Aorta (tissue), 5 donors: Measurements from ENCODE around the gene ISOC2. TPM values are rescaled to one million over a fixed set of nuclear protein-coding genes. Genes with fewer than 3 reads are reported as not detected.
A peak's percentile ranks its signal among the peaks of the same experiment; 100 is the strongest.
"Not testable (repeated sequence)": the region's sequence is repeated elsewhere in the genome, so short reads cannot be mapped to it uniquely, and the experiment has no call there.

Source experiments
- ATAC-seq: fragments of 200-7000 bp; cut with Tn5 transposase; one replicate; pipeline ENCODE4 v1.9.1; 2022; ENCODE audit warnings: moderate library complexity; ENCODE audit not compliant: low FRiP score
- DNase-seq, 2 donors: peaks; one replicate each; pipeline ENCODE4 v3.0.0-alpha.2; 2020
- H3K27ac ChIP-seq, 2 donors: one replicate each; pipeline ENCODE4 v1.5.1; 2013; ENCODE audit warnings: low read length in 2 of 2, mild to moderate bottlenecking in 2 of 2, moderate library complexity in 2 of 2, control low read depth in 1 of 2, inconsistent platforms in 1 of 2, low read depth in 1 of 2
- H3K27me3 ChIP-seq, 2 donors: one replicate each; pipeline ENCODE4 v1.6.1; 2013; ENCODE audit warnings: control low read depth in 1 of 2, low read length in 1 of 2, mild to moderate bottlenecking in 1 of 2, moderate library complexity in 1 of 2; ENCODE audit not compliant: insufficient read depth in 2 of 2, control insufficient read depth in 1 of 2
- H3K36me3 ChIP-seq, 2 donors: one replicate each; pipeline ENCODE4 v1.6.1; 2013; ENCODE audit warnings: control low read depth in 1 of 2, low read length in 1 of 2, mild to moderate bottlenecking in 1 of 2; ENCODE audit not compliant: insufficient read depth in 2 of 2, control insufficient read depth in 1 of 2
- H3K4me1 ChIP-seq, 2 donors: one replicate each; pipeline ENCODE4 v1.6.1; 2013; ENCODE audit warnings: low read length in 2 of 2, control low read depth in 1 of 2, mild to moderate bottlenecking in 1 of 2, moderate library complexity in 1 of 2; ENCODE audit not compliant: insufficient read depth in 2 of 2, control insufficient read depth in 1 of 2
- H3K4me3 ChIP-seq, 2 donors: one replicate each; pipeline ENCODE4 v1.5.1; 2013; ENCODE audit warnings: low read length in 2 of 2, control low read depth in 1 of 2, mild to moderate bottlenecking in 1 of 2
- H3K9me3 ChIP-seq: one replicate; pipeline ENCODE4 v1.6.1; 2013; ENCODE audit warnings: mild to moderate bottlenecking, low read length; ENCODE audit not compliant: control insufficient read depth
- WGBS, 2 donors: extraction: QIAGEN DNeasy Blood & Tissue Kit; methylation state at CpG; one replicate each; pipeline ENCODE4 v1.1.7; 2013; 5-methylcytosine and 5-hydroxymethylcytosine counted together
- intact Hi-C, 2 donors: fragments of 100-400 bp; cut with DNase I; formaldehyde crosslinking; loops; one replicate each; pipeline versions ENCODE4 v1.14.2 to v1.15.0; 2022
- polyA plus RNA-seq, 2 donors: library from polyadenylated mRNA; stranded (reverse); fragments of 200-250 nt; gene quantifications; one replicate each; pipeline ENCODE4 v1.2.3, GENCODE V29; 2013
- total RNA-seq, 2 donors: library from RNA; stranded (reverse); fragmentation: NEBNext Ultra II Directional; extraction: Animal tissue kit (Norgen Biotek cat#: 25700); gene quantifications; one replicate each; pipeline ENCODE4 v1.2.1, GENCODE V29; 2021
- donor health status: healthy with polysubstance abuse.
- donor health status: Bipolar disorder and iron deficiency.
- donor health status: DM: no; HTN: no; CAD: no.
- donor health status: DM: no; HTN: no; CAD: no.
- donor health status: DM: yes; HTN: yes; CAD: no.

Gene ISOC2
- total and polyA plus RNA-seq, 4 donors: 18.6 to 47.3 (median 36.6) TPM

DNA sequence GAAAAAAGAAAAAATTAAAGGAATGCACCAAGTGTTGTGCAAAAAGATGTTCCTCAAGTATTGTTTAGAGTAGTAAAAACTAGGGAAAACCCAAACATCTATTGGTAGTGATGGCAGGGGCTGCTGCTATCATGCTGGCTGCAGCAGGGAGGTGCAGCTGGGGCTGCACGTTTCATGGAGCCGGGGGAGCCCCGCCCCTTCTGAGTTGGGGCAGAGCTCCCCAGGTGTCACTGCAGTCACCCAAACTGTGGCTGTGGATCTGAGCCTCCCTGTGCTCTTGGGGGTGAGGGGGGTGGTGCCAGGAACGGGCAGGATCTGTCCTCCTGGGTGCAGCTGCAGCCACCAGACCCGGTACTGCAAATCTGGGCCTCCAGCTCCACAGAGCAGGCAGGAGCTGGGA is 42.3 kb downstream of the ISOC2 start:
- ATAC-seq: no peak
- Histone ChIP-seq H3K9me3 (no peaks in the 10 kb centered on the region), H3K27ac (no peak overlapping the region), H3K4me3 (no peak overlapping the region), H3K27me3 (no peaks in the 10 kb centered on the region), H3K4me1 (no peaks in the 10 kb centered on the region), H3K36me3 (no peaks in the 10 kb centered on the region)
- WGBS, 2 donors: 63 to 68% methylated on average over 5 of the region's 5 CpGs
- DNase-seq: no peak
- intact Hi-C loops: loop anchor here in 1 of 2 donors (10.0 kb wide), 1 partner anchor 274 kb away; the partner anchor contains the start of gene TNNT1

DNA sequence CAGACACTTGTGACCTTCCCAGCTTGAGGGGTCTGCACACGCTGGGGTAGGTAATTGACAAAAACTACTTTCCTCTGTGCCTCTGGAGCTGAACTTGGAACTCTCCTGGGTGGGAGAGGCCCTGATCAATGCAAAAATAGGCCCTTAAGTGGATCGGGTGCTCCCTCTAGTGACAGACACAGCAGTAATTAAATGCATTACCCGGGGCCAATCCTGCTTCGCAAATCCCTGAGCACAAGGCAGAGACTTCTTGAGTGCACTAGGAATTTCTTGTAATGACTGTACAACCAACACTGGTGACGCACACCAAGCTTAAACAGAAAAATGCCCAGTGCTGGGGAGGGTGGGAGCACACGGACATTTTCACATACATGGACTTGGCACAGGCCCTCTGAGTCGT is 43.3 kb downstream of the ISOC2 start:
- intact Hi-C loops: loop anchor here in 1 of 2 donors (10.0 kb wide), 1 partner anchor 273 kb away; the partner anchor contains the start of gene TNNT1
- 14 to 15% methylated on average over 7 of the region's 7 CpGs for WGBS, 2 donors

DNA sequence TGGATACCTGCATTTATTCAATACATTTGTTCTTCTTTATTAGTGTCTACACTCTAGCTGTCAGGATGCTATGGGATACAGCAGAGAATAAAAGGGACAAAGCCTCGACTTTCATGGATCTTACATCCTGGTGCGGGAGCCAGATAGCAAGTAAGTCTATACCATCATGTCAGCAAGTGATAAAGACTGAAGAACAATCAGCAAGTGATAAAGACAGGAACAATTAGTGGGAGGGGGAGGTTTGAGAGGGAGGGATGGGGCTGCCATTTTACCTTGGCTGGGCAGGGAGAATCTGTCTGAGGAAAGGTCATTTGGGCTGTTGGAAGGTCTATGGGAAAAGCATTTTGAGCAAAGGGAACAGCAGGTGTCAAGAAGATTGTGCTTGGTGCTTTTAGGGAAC is 51.3 kb downstream of the ISOC2 start:
- DNase-seq (no peak), ATAC-seq (no peak)
- Histone ChIP-seq H3K9me3 (no peaks in the 10 kb centered on the region), H3K27ac (no peak overlapping the region), H3K4me3 (no peak overlapping the region), H3K27me3 (no peaks in the 10 kb centered on the region), H3K36me3 (no peaks in the 10 kb centered on the region), H3K4me1 (peaks cover 0 to 2% of the 10 kb centered on the region in 2 donors)
- intact Hi-C loops: loop anchor here in 1 of 2 donors (10.0 kb wide), 1 partner anchor 265 kb away; the partner anchor contains the start of gene TNNT1
- 97 to 98% methylated on average over 2 of the region's 2 CpGs for WGBS, 2 donors

More for the DNA sequence above, 43.3 kb downstream of the ISOC2 start:
- Histone ChIP-seq H3K9me3 (no peaks in the 10 kb centered on the region), H3K27ac (no peak overlapping the region), H3K4me1 (no peaks in the 10 kb centered on the region), H3K36me3 (no peaks in the 10 kb centered on the region), H3K4me3 (no peak overlapping the region), H3K27me3 (no peaks in the 10 kb centered on the region)
- ATAC-seq (peak; percentile 74), DNase-seq (no peak)

DNA sequence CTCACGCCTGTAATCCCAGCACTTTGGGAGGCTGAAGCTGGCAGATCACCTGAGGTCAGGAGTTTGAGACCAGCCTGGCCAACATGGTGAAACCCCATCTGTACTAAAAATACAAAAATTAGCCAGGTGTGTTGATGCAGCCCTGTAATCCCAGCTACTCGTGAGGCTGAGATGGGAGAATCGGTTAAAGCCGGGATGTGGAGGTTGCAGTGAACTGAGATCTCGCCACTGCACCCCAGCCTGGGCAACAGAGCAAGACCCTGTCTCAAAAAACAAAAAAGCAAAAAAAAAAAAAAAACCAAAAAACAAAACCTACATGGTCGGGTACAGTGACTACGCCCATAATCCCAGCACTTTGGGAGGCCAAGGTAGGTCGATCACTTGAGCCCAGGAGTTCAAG is 52.3 kb downstream of the ISOC2 start:
- H3K9me3 ChIP-seq, H3K27ac ChIP-seq, H3K27me3 ChIP-seq, H3K4me3 ChIP-seq, H3K36me3 ChIP-seq, H3K4me1 ChIP-seq, DNase-seq, ATAC-seq, intact Hi-C loops: not testable (repeated sequence)
- WGBS, 2 donors: 97% methylated on average over 8 of the region's 8 CpGs

DNA sequence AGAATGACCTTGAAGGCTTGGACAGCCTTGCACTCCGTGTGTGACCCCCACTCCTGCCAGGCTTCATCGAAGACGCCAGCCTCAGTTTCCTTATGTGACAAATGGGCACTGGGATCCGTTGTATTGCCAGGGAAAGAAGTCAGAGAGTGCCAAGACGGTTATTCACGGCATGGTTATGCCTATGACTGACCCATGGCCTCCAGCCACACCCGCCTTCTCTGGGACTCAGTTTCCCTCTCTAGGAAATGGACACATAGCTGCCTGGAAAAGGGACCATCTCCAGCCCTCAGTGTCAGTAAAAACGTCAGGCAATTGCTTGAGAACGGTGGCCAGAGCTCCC is 52.9 kb downstream of the ISOC2 start:
- ATAC-seq: no peak
- intact Hi-C loops: no loop called here
- Histone ChIP-seq H3K27ac (peak overlapping the region in 1 of 2 donors; percentile 77), H3K4me3 (peak overlapping the region in 1 of 2 donors; percentile 20), H3K9me3 (no peaks in the 10 kb centered on the region), H3K4me1 (peaks cover 0 to 2% of the 10 kb centered on the region in 2 donors), H3K36me3 (no peaks in the 10 kb centered on the region), H3K27me3 (no peaks in the 10 kb centered on the region)
- WGBS, 2 donors: 60 to 66% methylated on average over 9 of the region's 9 CpGs
- DNase-seq: no peak

DNA sequence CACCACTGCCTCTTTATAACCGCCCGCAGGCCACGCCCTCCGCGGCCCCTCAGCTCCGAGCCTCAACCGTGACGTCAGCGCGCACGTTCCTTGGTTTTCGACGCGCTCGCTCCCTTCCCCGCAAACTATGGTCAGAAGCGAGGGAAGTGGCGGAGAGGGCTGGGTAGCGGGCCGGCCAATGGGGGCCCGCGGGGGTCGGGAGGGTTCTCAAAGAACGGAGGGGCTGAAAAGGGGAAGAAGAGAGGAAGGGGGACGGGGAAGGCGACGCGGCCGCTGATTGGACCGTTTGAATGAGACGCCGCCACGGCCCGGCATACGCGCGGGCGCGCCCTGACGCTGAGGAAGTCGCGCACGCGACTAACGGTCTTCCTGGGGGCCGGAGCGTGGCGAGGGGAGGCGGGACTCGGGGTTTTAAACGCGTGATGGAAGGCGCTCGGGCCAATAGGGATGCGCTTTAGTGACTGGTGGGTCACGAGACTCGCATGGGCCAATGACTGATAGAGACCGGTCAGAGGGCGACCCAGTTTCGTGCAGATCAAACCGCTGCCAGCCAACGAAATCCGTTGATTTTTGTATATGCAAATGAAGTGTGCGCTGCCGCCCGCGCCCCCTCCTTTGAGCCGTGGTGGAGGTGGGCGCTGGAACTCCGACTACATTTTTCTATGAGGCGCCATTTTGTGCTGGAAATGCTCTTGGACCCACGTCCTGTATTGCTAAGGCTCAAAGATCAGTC is 53.5 kb downstream of the ISOC2 start:
- DNase-seq (peak; percentile 99), ATAC-seq (peak; percentile 97)
- intact Hi-C loops: loop anchor here in 1 of 2 donors (1.0 kb wide), 1 partner anchor 23 kb away; the partner anchor contains the start of gene RPL28
- no peaks in the 10 kb centered on the region for H3K27me3 ChIP-seq
- no peaks in the 10 kb centered on the region for H3K36me3 ChIP-seq
- H3K9me3 ChIP-seq: no peaks in the 10 kb centered on the region
- 0 to 1% methylated on average over 63 to 72 of the region's 72 CpGs for WGBS, 2 donors
- peaks cover 0 to 2% of the 10 kb centered on the region in 2 donors for H3K4me1 ChIP-seq
- H3K27ac ChIP-seq: peak overlapping the region in 1 of 2 donors; percentile 81
- peak overlapping the region; percentile 20 to 58 for H3K4me3 ChIP-seq

DNA sequence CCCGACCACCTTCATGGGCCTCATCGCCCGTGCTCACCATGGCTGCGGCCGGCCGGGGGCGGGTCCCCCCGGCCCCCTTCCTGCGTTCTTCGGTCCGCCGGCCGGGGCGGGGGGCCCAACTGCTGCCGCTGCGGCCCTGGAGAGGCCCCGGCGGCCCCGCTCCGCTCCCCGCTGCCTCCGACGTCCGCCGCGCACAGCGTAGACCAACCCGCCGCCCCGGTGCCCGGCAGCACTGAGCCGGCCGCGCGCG is 54.0 kb downstream of the ISOC2 start, which contains the start of gene UBE2S:
TSS of gene UBE2S (minus strand) at position 239 of the 250 bp plus-strand sequence. CDS start at position 40, 199 bp downstream.
- not testable (repeated sequence) for H3K4me1 ChIP-seq, ATAC-seq, H3K36me3 ChIP-seq, H3K9me3 ChIP-seq, DNase-seq, H3K27me3 ChIP-seq
- H3K4me3 ChIP-seq: peak within 1 kb of the TSS; percentile 40 to 58
- intact Hi-C loops: loop anchor here in 1 of 2 donors (1.0 kb wide), 1 partner anchor 22 kb away; the partner anchor contains the start of gene RPL28
- 2 to 3% methylated on average over 36 of the region's 36 CpGs for WGBS, 2 donors
- H3K27ac ChIP-seq: peak within 1 kb of the TSS; percentile 24 to 81

DNA sequence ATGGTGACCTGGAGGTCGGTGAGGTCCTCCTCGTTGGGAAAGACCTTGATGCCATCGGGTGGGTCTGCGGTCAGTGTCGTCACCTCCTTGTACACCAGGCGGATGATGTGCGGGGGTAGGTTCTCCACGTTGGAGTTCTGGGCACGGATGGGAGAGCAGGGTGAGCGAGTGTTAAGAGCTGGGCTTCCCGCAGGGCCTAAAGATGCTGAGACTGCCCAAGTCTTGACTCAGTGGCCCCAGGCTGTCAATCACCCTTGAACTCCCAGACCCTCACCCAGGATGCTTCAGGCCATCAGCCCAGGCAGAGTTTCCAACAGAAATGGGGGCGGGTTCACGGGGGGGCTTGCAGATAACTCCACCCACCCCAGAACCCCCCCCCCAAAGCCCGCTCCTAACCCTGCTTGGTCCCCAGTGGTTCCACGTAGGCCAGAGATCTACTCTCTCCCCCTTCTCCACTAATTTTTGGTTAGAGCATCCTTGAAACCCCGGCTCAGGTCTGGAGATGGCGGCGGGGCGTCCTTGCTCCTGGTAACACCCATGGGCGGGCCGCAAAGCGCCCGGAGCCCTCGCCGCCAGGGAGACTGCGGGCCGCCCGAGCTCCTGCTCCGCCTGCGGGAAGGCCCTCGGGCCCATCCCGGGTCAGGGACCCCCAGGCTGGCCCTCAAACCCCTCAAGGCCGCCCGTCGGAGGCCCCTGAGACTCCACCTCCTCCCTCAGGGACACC is 54.5 kb downstream of the ISOC2 start:
- Histone ChIP-seq H3K4me3 (peak overlapping the region; percentile 40 to 58), H3K27ac (peak overlapping the region; percentile 24 to 81), H3K4me1 (peaks cover 0 to 2% of the 10 kb centered on the region in 2 donors), H3K27me3 (no peaks in the 10 kb centered on the region), H3K9me3 (no peaks in the 10 kb centered on the region), H3K36me3 (no peaks in the 10 kb centered on the region)
- peak; percentile 2 for ATAC-seq
- 10 to 11% methylated on average over 35 of the region's 35 CpGs for WGBS, 2 donors
- DNase-seq: peak; percentile 60 to 83
- intact Hi-C loops: loop anchor here in 1 of 2 donors (1.0 kb wide), 1 partner anchor 22 kb away; the partner anchor contains the start of gene RPL28
